ENCODE data around the gene MGAT4B. TPM values are rescaled to one million over a fixed set of nuclear protein-coding genes. Genes with fewer than 3 reads are reported as not detected.
A peak's percentile ranks its signal among the peaks of the same experiment; 100 is the strongest.

MGAT4B gene
- total RNA-seq, 1 donor from 2014 or later, result 120 TPM

- Mint-ChIP-seq H3K9me3 (peaks cover 3% of the 10 kb centered on the region), H3K4me1 (peaks cover 5% of the 10 kb centered on the region), H3K36me3 (ENCODE audit: low read depth) (peaks cover 51% of the 10 kb centered on the region), H3K4me3 (peak overlapping the region; percentile 47), H3K27me3 (ENCODE audit: low read depth) (no peaks in the 10 kb centered on the region), H3K27ac (ENCODE audit: unreplicated experiment) (no peak overlapping the region)
- TF ChIP-seq, protein P1, sequence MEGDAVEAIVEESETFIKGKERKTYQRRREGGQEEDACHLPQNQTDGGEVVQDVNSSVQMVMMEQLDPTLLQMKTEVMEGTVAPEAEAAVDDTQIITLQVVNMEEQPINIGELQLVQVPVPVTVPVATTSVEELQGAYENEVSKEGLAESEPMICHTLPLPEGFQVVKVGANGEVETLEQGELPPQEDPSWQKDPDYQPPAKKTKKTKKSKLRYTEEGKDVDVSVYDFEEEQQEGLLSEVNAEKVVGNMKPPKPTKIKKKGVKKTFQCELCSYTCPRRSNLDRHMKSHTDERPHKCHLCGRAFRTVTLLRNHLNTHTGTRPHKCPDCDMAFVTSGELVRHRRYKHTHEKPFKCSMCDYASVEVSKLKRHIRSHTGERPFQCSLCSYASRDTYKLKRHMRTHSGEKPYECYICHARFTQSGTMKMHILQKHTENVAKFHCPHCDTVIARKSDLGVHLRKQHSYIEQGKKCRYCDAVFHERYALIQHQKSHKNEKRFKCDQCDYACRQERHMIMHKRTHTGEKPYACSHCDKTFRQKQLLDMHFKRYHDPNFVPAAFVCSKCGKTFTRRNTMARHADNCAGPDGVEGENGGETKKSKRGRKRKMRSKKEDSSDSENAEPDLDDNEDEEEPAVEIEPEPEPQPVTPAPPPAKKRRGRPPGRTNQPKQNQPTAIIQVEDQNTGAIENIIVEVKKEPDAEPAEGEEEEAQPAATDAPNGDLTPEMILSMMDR (conservative IDR thresholded peaks at IDR 0.05), result no peak
- no peak for DNase-seq (ENCODE audit: low read depth, low spot score)
Measured at GRCh38 chr5:179834120-179834519, 27.5 kb upstream of the MGAT4B start.

DNA sequence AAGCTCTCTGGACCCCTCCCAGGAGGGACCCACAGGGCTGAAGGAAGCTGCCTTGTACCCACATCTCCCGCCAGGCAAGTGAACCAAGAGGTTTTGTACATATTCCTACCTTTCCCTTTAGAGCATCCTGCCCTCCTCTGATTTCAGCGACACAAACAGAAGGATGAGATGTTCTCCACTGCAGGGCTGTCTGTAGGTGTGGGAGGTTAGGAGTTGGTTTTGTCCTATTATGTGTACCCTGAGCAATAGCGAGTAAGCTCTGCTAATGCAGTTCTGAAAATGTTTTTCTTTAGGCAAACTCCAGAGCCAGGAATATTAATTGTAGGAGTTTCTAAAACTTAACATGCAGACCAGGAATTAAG, 27.0 kb upstream of the MGAT4B start:
- TF ChIP-seq, protein P1 (conservative IDR thresholded peaks at IDR 0.05), result no peak
- H3K36me3 Mint-ChIP-seq (ENCODE audit: low read depth), result peaks cover 55% of the 10 kb centered on the region
- H3K27me3 Mint-ChIP-seq (ENCODE audit: low read depth), result no peaks in the 10 kb centered on the region
- no peak for DNase-seq (ENCODE audit: low read depth, low spot score)
- peak overlapping the region; percentile 47 for H3K4me3 Mint-ChIP-seq
- H3K9me3 Mint-ChIP-seq, result peaks cover 3% of the 10 kb centered on the region
- H3K27ac Mint-ChIP-seq (ENCODE audit: unreplicated experiment), result no peak overlapping the region
- H3K4me1 Mint-ChIP-seq, result peaks cover 7% of the 10 kb centered on the region

DNA sequence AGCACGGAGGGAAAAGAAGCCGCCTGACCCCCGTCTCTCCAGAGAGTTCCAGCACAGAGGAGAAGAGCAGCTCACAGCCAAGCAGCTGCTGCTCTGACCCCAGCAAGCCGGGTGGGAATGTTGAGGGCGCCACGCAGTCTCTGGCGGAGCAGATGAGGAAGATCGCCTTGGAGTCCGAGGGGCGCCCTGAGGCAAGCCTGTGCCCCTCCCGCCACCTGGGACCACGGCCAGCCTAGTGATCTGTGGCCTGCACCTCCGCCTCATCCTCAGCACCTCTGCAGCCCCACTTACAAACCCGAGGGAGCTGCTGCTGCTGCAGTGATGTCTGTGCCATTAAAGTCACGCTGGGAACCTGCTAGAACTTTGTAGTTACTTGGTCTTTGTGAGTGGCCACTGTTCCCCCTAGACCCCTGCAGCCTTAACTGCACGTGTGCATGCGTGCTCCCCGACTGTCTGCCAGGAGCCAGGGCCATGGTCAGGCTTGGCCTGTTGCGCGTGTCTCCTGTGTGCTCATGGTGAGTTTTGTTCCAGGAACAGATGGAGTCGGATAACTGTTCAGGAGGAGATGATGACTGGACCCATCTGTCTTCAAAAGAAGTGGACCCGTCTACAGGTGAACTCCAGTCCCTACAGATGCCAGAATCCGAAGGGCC, 26.5 kb upstream of the MGAT4B start:
- peaks cover 10% of the 10 kb centered on the region for H3K4me1 Mint-ChIP-seq
- H3K4me3 Mint-ChIP-seq, result no peak overlapping the region
- H3K27ac Mint-ChIP-seq (ENCODE audit: unreplicated experiment), result no peak overlapping the region
- peaks cover 57% of the 10 kb centered on the region for H3K36me3 Mint-ChIP-seq (ENCODE audit: low read depth)
- DNase-seq (ENCODE audit: low read depth, low spot score), result no peak
- no peaks in the 10 kb centered on the region for H3K27me3 Mint-ChIP-seq (ENCODE audit: low read depth)
- peaks cover 3% of the 10 kb centered on the region for H3K9me3 Mint-ChIP-seq
- TF ChIP-seq, protein P1 (conservative IDR thresholded peaks at IDR 0.05), result no peak

DNA sequence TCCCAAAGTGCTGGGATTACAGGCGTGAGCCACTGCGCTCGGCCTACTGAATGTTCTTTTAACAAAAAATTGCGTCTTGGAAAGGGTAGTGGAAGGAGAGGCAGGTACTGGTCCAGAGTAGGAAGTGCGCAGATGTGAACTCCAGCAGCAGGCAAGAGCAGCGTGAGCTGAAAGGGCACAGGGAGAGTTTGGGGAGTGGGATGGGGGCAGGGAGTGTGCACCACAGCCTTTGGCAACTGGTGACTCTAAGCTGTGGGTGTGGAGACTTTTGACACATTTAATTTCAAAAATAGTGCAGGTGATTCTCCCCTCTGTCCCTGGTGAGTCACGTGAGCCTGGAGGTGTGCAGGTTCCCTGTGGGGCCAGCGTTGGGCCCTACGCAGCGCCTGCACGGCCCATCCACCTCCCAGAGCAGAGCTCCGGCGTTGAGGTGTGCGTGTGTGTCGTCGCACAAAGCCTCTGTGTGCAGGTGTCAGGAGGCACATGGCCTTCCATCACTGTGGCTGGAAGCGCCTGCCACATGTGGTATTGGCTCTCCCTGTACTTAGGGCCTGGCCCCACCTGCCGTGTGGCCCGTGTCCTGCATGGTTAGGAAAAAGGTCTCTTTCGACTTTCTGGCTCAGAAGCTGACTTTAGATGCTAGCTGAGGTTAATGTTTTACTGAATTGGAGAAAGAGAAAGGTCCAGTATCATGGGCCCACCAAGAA, 25.5 kb upstream of the MGAT4B start:
- Mint-ChIP-seq H3K36me3 (ENCODE audit: low read depth) (peaks cover 65% of the 10 kb centered on the region), H3K4me3 (no peak overlapping the region), H3K4me1 (peaks cover 10% of the 10 kb centered on the region), H3K27me3 (ENCODE audit: low read depth) (no peaks in the 10 kb centered on the region), H3K27ac (ENCODE audit: unreplicated experiment) (no peak overlapping the region), H3K9me3 (peaks cover 3% of the 10 kb centered on the region)
- DNase-seq (ENCODE audit: low read depth, low spot score), result no peak
- TF ChIP-seq, protein P1 (conservative IDR thresholded peaks at IDR 0.05), result no peak

GRCh38 chr5:179830818-179831468, 24.3 kb upstream of the MGAT4B start:
- Mint-ChIP-seq H3K27ac (ENCODE audit: unreplicated experiment) (no peak overlapping the region), H3K27me3 (ENCODE audit: low read depth) (no peaks in the 10 kb centered on the region)

More at GRCh38 chr5:179830818-179831468, 24.3 kb upstream of the MGAT4B start:
- Mint-ChIP-seq H3K4me1 (peaks cover 10% of the 10 kb centered on the region), H3K9me3 (peaks cover 3% of the 10 kb centered on the region), H3K36me3 (ENCODE audit: low read depth) (peaks cover 57% of the 10 kb centered on the region), H3K4me3 (no peak overlapping the region)
- no peak for DNase-seq (ENCODE audit: low read depth, low spot score)
- TF ChIP-seq, protein P1 (conservative IDR thresholded peaks at IDR 0.05), result no peak
